Sciatic nerve (tissue), 2 donors: ENCODE measurements around the gene QRFP. TPM values are rescaled to one million over a fixed set of nuclear protein-coding genes. Genes with fewer than 3 reads are reported as not detected.

ENCODE experiments used
- ATAC-seq: fragments of 200-7000 bp; cut with Tn5 transposase; one replicate; pipeline ENCODE4 v1.9.1; 2020; ENCODE audit warnings: mild to moderate bottlenecking, moderate library complexity
- DNase-seq: peaks from one replicate; pipeline ENCODE4 v3.0.0-alpha.2; 2020; ENCODE audit warnings: low spot score
- intact Hi-C: fragments of 100-400 bp; cut with DNase I; formaldehyde crosslinking; loops from one replicate; pipeline ENCODE4 v1.14.2; 2022
- total RNA-seq: library from RNA; stranded (reverse); fragmentation: NEBNext Ultra II Directional; extraction: Animal tissue kit (Norgen Biotek cat#: 25700); gene quantifications from one replicate; pipeline ENCODE4 v1.2.1, GENCODE V29; 2021
- donor health status: DM: no; HTN: no; CAD: no.
- donor health status: DM: no; HTN: no; CAD: no.

Gene QRFP, protein sequence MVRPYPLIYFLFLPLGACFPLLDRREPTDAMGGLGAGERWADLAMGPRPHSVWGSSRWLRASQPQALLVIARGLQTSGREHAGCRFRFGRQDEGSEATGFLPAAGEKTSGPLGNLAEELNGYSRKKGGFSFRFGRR
- total RNA-seq = not detected

DNA sequence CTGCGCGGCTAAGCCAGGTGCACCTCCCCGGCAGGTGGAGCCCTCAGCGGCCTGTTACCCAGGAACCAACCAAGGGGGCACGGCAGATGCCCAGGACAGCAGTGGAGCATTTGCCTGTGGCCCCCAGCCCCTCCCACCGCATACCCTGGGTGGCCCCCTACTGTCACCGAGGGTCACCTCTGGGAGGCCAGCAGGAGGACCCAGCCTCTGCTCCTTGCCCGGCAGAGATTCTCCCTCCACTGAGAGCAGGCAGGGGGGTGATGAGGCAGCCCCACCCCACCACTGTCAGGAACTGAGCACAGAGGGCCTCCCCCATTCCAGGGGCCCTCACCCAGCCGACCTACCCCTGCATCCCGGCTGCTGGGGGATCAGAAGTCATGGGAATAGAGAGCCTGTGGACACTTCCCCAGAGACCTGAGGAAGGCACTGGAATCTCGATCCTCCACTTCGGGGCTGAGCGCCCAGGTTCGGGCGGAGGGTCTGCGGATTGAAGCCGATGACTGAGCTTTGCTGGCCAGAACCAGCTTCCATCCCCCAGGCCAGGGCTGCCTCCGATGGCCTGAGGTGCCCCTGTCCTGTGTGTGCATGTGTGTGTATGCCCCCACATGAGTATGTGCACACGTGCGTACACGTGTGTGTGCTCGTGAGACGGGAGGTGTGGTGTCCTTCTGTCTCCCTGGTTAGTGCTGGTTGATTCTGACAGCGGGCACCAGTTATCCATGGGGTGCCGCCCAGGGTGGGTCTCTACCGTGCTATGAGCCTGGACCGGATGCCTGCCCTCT lies at the start of gene QRFP:
QRFP (minus strand) TSS at position 580 of the 782 bp plus-strand sequence. CDS start 2,974 bp downstream, outside the sequence.
- DNase-seq = no peak
- intact Hi-C loops = no loop called here
- no peak for ATAC-seq

DNA sequence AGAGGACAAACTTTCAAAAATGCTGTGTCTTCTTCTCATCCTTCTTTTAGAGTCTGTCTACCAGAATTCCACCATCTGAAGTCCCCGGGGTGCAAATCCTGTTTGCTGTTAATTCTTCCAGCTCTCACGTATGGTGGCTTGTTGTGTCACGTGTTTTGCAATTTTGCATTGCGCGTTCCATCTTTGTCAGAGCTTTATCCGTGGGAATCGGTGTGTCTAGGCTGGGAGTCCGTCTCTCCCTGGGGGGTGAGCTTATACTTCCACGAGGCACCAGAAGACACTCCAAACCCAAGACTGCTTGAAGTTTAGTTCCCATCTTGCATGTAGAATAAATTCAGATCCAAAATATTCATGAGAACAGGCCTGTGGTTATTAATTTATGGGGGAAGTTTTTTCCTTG lies 48.6 kb upstream of the QRFP start:
- DNase-seq (no peak), ATAC-seq (no peak)
- intact Hi-C loops = no loop called here

DNA sequence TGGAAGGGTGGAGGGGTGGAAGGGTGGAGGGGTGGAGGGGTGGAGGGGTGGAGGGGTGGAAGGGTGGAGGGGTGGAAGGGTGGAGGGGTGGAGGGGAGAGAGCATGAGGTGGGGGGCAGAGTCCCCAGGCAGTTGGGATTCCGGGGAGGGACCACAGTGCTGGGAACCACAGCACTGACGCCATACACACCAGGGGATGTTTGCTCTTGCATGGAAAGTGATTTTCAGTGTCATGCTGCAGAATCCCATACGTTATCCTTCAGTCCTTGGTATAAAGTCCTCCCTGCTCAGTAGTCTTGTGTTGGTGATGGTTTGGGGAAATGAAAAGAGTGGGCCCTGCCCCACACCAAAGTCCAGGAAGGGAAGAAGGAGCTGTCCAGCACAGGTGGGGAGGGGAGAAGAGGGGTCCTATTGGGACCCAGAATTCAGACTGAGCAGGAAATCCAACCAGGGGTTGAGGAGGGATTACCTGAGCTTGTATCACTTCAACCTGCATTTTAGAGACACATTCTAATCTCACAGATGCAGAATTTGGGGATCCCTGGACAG lies 48.0 kb upstream of the QRFP start:
- no peak for ATAC-seq
- intact Hi-C loops = loop anchor here (5.0 kb wide), 1 partner anchor 237 kb away; no protein-coding TSS in a partner anchor
- DNase-seq = no peak

DNA sequence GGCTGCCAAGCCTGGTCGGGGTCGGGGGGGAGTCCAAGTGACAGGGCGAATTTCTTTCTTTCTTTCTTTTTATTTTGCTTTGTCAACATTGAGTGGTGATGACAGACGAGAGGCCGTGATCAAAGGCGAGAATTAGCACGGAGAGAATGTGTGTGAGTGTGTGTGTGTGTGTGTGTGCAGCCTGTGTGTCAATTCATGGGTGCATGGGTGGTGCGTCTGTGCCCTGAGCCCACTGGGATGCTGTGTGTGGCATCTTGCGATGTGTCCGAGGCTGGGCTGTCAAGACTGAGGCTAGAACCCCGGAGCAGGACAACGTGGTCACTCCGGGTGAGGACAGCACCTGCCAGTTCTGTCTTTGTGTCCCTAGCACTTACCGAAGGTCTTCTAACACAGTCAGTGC lies 47.2 kb upstream of the QRFP start:
- DNase-seq (no peak), ATAC-seq (no peak)
- intact Hi-C loops = loop anchor here (5.0 kb wide), 1 partner anchor 236 kb away; no protein-coding TSS in a partner anchor

DNA sequence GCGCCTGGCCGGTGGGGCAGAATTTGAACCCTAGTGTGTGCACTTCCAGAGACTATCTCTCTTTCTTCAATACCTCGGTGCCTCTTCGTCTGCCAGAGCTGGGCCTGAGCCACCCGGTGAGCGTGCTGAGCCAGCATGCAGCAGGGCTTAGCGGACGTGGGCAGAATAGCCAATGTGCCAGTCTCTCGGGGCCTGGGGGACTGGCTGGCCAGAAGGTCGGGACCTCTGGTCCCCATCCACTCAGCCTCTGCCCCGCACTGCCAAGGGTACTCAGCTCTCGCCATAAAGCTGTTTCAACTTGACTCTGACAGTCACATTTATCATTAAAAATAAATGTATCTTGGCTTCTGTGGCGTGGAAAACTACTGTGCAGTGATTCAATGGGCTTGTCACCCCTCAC lies 46.6 kb upstream of the QRFP start:
- DNase-seq (no peak), ATAC-seq (no peak)
- intact Hi-C loops = loop anchor here (5.0 kb wide), 1 partner anchor 236 kb away; no protein-coding TSS in a partner anchor

DNA sequence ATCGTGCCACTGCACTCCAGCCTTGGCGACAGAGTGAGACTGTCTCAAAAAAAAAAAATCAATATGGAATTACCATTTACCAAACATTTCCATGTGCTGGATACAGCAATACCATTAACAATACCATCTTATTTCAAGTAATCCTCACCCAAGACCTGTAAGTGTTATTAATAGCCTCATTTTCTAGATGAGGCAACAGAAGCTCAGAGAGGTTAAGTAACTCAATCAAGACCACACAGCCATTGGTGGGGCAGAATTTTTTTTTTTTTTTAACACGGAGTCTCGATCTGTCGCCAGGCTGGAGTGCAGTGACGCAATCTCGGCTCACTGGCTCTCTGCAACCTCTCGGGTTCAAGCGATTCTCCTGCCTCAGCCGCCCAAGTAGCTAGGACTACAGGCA lies 46.1 kb upstream of the QRFP start:
- ATAC-seq (no peak), DNase-seq (no peak)
- intact Hi-C loops = loop anchor here (5.0 kb wide), 1 partner anchor 235 kb away; no protein-coding TSS in a partner anchor

DNA sequence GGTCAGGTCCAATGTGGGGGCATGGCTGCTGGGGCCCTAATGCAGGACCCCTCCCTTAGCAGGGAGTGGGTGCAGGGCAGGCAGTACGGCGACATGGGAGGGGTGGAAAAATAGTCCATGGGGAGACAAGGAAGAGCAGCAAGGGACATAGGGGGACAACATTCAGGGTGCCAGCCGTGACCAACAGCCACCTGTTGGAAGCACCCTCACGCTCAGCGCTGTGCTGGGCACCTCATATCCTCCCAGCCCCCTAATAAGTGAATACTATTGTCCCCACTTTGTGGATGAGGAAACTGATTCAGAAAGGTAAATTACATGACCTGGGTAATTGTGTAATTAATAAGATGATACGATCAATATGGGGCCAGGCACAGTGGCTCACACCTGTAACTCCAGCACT lies 45.5 kb upstream of the QRFP start:
- ATAC-seq = no peak
- no peak for DNase-seq
- intact Hi-C loops = loop anchor here (5.0 kb wide), 1 partner anchor 235 kb away; no protein-coding TSS in a partner anchor

DNA sequence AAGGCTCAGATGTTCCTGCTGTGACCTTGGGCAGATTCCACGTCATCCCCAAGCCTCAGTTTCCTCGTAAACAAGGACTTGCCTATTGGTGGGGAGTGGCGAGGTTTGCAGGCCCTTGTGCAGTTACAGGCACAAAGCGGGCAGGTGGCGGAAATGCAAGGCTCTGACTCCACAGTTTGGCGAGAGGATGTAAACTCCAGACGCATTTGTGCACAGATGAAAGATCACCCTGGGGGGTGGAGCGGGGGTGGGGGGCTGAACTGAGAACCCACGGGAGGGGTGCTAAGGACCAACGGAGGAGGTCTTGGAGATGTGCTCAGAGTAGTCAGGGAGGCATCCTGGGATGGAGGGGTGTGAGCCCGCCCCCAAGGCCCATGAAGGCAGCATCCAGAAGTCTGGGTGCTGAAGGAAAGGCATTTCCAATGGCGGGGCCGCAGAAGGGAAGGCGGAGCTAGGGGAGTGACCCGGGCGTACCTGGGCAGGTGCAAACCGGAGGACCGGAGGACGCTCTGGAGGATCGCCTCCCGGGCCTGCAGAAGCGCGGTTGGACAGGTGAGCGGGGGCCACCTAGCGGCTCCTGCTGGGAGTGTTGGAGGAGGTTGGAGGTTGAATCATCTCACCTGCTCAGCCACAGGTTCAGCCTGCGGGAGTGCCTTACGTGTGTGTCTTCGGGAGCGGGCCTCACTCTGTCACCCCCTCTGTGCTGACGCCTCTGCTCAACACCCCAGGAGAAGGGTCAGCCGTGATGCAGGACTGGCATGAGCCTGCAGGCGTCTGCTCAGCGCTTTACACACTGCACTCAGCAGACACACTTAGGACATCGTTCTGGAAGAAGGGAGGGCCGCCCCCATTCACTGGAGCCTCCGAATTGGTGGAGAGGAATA lies 44.3 kb upstream of the QRFP start:
- peak; percentile 85 for ATAC-seq
- intact Hi-C loops = loop anchor here (5.0 kb wide), 1 partner anchor 234 kb away; no protein-coding TSS in a partner anchor
- peak; percentile 77 for DNase-seq

DNA sequence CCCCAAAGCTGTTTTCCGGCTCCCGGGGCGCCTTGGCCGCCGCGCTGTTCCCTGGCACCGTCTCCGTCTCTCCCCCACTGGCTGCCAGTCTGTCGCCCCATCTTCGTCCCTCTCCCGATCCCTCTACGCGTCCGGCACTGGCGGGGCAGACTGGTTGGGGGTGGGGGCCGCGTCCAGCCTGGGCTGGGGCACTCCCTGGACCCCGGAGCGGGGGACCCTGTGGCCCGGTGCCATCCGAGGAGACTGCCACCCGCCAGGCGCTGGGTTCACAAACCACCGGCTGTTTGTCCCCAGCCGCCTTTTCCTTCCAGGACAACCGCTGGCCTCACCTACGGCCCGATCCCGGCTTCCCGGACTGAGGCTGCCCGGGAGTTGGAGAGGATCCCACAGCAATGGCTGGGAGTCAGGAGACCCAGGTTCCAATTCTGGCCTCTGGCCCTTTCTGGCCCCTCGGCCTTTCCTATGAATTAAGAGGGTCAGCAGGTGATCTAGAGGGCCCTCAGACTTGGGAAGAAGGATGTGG lies 43.5 kb upstream of the QRFP start:
- intact Hi-C loops = loop anchor here (5.0 kb wide), 1 partner anchor 233 kb away; no protein-coding TSS in a partner anchor

DNA sequence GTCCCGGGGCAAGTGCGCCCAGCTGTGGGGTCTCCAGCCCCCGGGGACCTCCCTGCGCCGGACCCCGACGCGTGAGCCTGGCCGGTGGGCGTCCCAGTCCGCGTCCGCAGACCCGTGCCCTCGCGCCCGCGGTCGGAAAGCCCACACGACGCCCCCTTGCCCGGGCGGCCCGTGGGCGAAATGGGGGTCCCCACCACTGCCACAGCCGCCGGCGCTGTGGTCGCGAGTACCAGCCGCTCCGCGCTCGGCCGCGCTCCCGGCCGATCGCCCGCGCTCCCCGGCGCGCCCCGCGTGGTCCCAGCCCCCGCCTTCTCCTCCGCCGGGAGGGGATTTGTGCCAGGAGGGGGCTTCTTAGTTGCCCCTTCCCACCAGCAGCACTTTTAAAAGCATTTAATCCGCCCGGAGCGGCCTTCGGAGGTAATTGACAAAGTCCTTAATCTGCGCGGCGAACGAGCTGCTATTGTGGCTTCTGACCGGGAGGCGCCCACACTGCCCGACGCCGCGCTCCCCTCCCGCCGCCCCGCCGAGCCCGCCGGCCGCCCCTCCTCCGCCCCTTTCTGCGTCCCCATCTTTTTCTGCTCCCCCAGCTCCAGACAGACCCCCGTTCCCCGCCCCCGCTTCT lies 42.9 kb upstream of the QRFP start:
- intact Hi-C loops = loop anchor here (5.0 kb wide), 1 partner anchor 232 kb away; no protein-coding TSS in a partner anchor
- ATAC-seq (no peak), DNase-seq (no peak)

More for the DNA sequence above, 43.5 kb upstream of the QRFP start:
- ATAC-seq (no peak), DNase-seq (no peak)

DNA sequence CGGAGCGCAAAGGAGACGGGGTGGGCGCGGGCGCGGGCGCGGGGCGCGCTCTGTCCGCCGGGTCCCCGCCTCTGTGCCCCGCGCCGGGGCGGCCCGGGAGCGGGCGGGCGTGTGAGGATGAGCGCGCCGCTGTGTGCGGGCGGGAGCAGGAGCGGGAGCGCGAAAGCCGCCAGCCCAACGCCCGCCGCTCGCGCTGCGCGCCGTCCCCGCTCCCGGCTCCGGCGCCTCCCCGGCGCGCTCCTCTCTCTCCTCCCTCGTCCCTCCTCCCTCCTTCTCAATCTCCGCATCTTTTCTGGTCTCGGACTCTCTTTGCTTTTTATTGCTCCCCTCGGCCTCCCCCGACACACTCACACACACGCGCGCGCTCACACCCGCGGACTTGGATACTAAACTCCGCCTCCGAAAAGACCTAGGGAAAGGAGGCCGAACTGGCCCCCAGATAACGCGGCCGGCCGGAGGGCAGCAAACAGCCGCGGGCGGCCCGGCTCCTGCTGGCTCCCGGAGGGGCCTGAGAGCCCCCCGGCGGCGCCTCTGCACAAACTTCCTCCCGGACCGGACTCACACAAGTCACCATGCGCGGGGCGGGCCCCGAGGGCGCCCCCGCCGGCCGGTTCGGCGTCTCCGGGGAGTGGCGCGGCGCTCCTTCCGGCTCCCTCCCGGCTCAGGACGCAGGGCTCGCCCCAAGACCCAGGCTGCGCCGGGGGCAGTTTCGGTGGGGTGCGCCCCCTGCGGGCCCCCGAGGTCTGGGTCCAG lies 42.2 kb upstream of the QRFP start, which contains the start of gene FIBCD1:
FIBCD1 (minus strand) TSS at position 596 of the 753 bp plus-strand sequence. CDS start 640 bp downstream, outside the sequence.
- DNase-seq (no peak), ATAC-seq (no peak)
- intact Hi-C loops = no loop called here

DNA sequence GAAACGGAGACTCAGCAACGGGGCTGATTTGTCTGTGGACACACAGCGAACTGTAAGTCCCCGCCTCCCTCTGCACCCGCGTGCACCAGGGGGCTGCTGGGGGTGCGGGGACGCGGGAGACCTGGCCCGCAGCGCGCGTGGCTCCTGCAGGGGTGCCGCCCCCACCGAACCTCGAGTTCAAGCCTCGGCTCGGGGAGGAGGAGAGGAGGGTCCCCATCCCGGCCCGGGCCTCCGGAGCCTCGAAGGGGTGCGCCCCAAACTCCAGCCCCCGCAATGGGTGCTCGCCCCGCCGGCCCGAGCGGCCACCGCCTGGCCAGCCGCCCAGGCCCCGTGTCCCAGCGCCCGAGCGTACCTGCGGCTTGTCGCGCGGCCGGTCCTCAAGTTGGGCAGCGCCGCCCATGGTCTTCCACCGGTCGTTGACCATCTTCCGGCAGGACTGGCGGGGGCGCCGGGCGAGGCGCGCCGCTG lies 41.6 kb upstream of the QRFP start:
- ATAC-seq = no peak
- DNase-seq = no peak

DNA sequence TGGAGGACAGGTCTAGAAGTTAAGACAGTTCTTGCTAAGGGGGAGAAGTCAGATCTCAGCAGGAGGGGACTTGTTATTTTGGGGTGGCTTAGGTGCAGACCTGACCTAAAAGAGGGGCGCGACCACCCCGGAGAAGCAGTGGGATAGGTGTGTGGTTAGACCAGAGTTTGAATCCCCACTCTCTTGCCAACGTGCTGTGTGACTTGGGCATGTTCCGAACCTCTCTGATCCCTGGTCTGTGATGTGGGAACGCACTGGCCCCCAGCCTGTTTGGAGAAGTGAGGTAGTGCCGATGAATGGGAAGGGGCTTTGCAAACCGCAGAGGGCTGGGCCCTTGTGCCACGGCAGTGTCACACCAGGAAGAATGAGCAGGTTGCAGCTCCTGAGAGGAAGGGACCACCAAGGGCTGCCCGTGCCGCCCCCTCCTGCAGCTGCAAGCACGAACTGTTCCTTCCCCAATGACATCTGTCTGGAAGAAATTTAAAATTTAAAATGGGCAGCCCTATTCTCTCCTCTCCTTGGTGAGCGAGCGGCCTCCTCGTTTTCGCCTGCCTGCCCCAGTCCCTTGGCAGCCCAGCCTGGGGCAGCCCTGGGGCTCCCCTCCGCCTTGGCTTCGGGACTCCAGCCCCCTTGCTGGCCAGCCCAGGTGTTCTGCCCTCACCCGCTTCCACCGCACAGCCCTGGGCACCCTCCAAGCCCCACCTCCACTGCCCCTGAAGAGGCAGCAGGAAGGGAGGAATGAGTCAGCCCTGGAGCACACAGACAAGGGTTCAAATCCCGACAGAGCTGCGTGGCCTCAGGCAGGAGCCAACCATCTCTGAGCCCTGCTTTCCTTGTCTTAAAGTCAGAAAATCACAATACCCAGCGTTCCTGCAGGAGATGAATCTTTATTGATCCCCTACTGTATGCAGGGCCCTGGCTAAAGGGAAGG lies 40.8 kb upstream of the QRFP start:
- no peak for DNase-seq
- no peak for ATAC-seq
- intact Hi-C loops = no loop called here

More for the DNA sequence above, 41.6 kb upstream of the QRFP start:
- intact Hi-C loops = no loop called here

DNA sequence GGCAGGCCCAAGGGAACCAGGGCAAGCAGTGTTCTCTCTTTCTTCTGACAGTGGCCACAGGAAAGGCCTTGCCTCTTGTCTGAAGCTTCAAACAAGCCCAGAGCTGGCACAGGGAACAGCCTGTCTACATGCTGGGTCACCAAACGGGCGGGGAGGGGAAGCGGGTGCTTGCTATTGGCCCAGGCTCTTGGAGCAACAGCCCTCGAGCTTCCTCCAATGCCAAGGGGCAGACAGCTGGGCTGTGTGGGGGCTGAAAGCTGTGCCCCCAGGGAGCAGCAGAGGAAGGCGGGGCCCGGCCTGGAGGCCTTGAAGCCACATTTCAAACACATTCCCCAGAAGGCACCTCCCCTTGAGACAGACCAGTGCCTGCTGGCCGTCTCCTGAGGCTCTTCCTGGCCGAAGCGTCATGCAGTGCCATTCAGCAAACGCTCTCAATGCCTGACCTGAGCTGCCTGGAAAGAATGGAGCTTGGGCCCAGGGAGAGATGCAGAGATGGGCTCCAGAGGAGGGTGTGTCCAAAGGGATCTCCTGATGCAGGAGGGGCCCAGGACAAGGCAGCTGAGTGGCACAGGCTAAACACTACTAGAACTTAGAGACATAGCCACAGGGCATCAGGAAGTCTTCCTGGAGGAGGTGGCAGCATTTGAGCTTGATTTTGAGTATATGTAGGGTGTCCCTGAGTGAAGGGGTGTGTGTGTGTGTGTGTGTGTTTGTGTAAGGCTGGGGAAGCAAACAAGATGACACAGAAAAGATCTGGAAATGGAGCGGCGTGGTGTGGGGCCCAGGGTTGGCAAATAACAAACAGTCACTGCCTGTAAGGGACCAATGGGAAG lies 39.9 kb upstream of the QRFP start:
- DNase-seq (no peak), ATAC-seq (no peak)
- intact Hi-C loops = no loop called here

DNA sequence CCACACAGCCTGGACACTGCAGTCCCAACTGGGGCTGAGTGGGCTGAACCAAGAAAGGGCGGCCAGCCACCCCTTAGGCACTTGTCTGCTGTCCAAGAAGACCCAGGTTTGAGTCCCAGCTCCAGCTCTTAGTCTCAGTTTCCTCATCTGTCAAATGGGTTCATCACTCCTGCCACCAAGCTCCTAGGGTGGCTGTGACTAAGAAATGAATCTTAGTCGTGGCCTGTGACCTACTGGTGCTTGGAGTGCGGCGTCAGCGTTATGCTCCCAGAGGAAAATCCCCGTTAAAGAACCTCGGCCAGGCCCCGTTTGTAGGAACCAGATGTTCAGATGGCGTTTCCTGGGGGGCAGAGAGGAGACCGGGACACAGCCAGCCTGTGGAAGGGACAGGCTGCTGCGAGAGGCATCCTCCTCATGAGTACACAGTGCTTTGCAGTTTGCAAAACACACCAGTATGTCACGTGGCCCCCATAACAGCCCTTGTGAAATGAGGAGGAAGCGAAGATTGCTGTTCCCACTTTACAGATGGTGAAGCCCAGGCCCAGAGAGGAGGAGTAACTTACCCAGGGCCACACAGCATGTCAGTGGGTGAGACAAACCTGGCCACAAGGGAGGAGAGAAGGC lies 39.1 kb upstream of the QRFP start:
- intact Hi-C loops = no loop called here
- no peak for ATAC-seq
- DNase-seq = no peak
